ENCODE measurements around the gene KDM4C. TPM values are rescaled to one million over a fixed set of nuclear protein-coding genes. Genes with fewer than 3 reads are reported as not detected.

Gene KDM4C
- total and polyA plus RNA-seq, 2 of the 8 experiments (the other 6 are each of a cell fraction or from before 2014, with no cell fraction given): 13.0 to 26.1 TPM

- Histone ChIP-seq H3K79me2 (ENCODE audit: control insufficient read depth in 1 of 2, insufficient read depth in 2 of 2, low read length in 2 of 2) (no peaks in the 10 kb centered on the region), H3K27ac (ENCODE audit: low read depth, low read length) (no peak overlapping the region), H3K36me3 (ENCODE audit: control insufficient read depth in 2 of 4, insufficient read depth in 4 of 4, low read length in 3 of 4) (no peaks in the 10 kb centered on the region), H3K9me3 (ENCODE audit: insufficient read depth in 2 of 2, low read depth in 1 of 2, low read length in 1 of 2) (no peaks in the 10 kb centered on the region), H2BK12ac (ENCODE audit: low read depth, low read length) (no peak overlapping the region), H3K18ac (ENCODE audit: extremely low read depth, low read length) (no peak overlapping the region), H4K8ac (ENCODE audit: extremely low read depth, insufficient read depth, low read length) (no peak overlapping the region), H2BK120ac (replicated peaks; ENCODE audit: low read depth, low read length) (no peak overlapping the region), H3K79me1 (ENCODE audit: low read depth, low read length) (no peaks in the 10 kb centered on the region; the same call in 1 of the 2 replicates), H3K27me3 (replicated peaks in 1 of 4; ENCODE audit: control insufficient read depth in 3 of 4, extremely low read depth in 1 of 4, insufficient read depth in 3 of 4, low read length in 3 of 4) (no peaks in the 10 kb centered on the region), H3K4me3 (ENCODE audit: extremely low read depth in 1 of 4, insufficient read depth in 2 of 4, low read depth in 3 of 4, low read length in 4 of 4) (no peak overlapping the region), H2BK5ac (ENCODE audit: low read depth, low read length) (no peak overlapping the region), H2AFZ (ENCODE audit: low read length) (no peak overlapping the region), H3K14ac (ENCODE audit: insufficient read length) (no peak overlapping the region), H2BK20ac (ENCODE audit: low read length) (no peak overlapping the region), H2AK5ac (ENCODE audit: low read depth, low read length) (no peak overlapping the region), H3K4me2 (ENCODE audit: insufficient read depth in 1 of 2, low read depth in 2 of 2, low read length in 2 of 2) (no peak overlapping the region), H3K23me2 (ENCODE audit: low read depth, low read length) (no peaks in the 10 kb centered on the region), H3K4me1 (replicated peaks in 1 of 4; ENCODE audit: control insufficient read depth in 3 of 4, insufficient read depth in 4 of 4, low read length in 3 of 4) (no peaks in the 10 kb centered on the region), H4K20me1 (replicated peaks in 1 of 2; ENCODE audit: control insufficient read depth in 1 of 2, insufficient read depth in 2 of 2, low read length in 2 of 2) (no peaks in the 10 kb centered on the region), H3K4ac (replicated peaks; ENCODE audit: insufficient read length, low read depth, low read length) (no peak overlapping the region), H2BK15ac (ENCODE audit: low read length) (no peak overlapping the region), H4K91ac (replicated peaks; ENCODE audit: insufficient read length, low read length) (no peak overlapping the region), H4K5ac (ENCODE audit: insufficient read length, low read depth, low read length) (no peak overlapping the region), H3K56ac (replicated peaks; ENCODE audit: insufficient read length, low read depth, low read length) (no peak overlapping the region), H3K9ac (replicated peaks in 1 of 4; ENCODE audit: extremely low read depth in 1 of 4, low read depth in 3 of 4, low read length in 3 of 4) (no peak overlapping the region), H3K23ac (ENCODE audit: insufficient read length) (no peak overlapping the region)
- TF ChIP-seq BRCA1 (IDR thresholded peaks at IDR 0.05; ENCODE audit: low read depth, low read length): no peak
- TF ChIP-seq YY1 (IDR thresholded peaks at IDR 0.05; ENCODE audit: low read depth, low read length): no peak
- TF ChIP-seq NANOG (IDR thresholded peaks at IDR 0.05; ENCODE audit: insufficient read depth, low read depth, low read length, poor library complexity, severe bottlenecking): no peak
- TF ChIP-seq, protein P1, sequence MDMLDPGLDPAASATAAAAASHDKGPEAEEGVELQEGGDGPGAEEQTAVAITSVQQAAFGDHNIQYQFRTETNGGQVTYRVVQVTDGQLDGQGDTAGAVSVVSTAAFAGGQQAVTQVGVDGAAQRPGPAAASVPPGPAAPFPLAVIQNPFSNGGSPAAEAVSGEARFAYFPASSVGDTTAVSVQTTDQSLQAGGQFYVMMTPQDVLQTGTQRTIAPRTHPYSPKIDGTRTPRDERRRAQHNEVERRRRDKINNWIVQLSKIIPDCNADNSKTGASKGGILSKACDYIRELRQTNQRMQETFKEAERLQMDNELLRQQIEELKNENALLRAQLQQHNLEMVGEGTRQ (IDR thresholded peaks at IDR 0.05; ENCODE audit: low read length): no peak
- no peak for TF ChIP-seq POU5F1 (IDR thresholded peaks at IDR 0.05; ENCODE audit: low read depth, low read length)
- FAIRE-seq (no peak), DNase-seq (ENCODE audit: low read depth in 1 of 2, low spot score in 2 of 2) (no peak)
- POLR2A ChIA-PET (ENCODE audit: partially characterized antibody): interaction anchor here (0.5 kb wide), 1 partner anchor 144 kb away, joined by 3 read pairs; no protein-coding TSS in a partner anchor
- 100% methylated on average over 1 of the region's 1 CpG; no CpG with 5 or more reads in 1 of the 2 experiments for WGBS, 2 experiments (ENCODE audit: extremely low coverage in 1 of 2, insufficient coverage in 1 of 2, insufficient read length in 1 of 2, insufficient replicate concordance in 2 of 2, low coverage in 1 of 2, low lambda C conversion rate in 2 of 2, missing lambda C conversion rate in 1 of 2)
- CTCF ChIA-PET (ENCODE audit: partially characterized antibody): no interaction called here
Measured at GRCh38 chr9:6965566-6965965, 207.8 kb downstream of the KDM4C start.

All from H1 (cell line).